Activated naive CD4-positive, alpha-beta T cell treated with anti-CD3 and anti-CD28 coated beads for 36 hours (primary cell): ENCODE measurements around the gene TOX2. TPM values are rescaled to one million over a fixed set of nuclear protein-coding genes. Genes with fewer than 3 reads are reported as not detected.

Experiments
- CTCF ChIA-PET: fragments of 350-600 bp; sonication (Branson Sonifier 250); formaldehyde crosslinking; loops from one replicate; lab custom pipeline; 2021; ENCODE audit warnings: antibody characterized with exemption; lab: Charles Lee
- DNase-seq: peaks from one replicate; pipeline ENCODE4 v3.0.0-alpha.2; 2020
- H3K27ac Mint-ChIP-seq: one replicate; pipeline ENCODE4 v1.8.0; 2021; ENCODE audit warnings: mild to moderate bottlenecking, mixed read lengths
- H3K27me3 Mint-ChIP-seq: one replicate; pipeline ENCODE4 v1.8.0; 2021; ENCODE audit warnings: low read depth, mixed read lengths
- H3K36me3 Mint-ChIP-seq: one replicate; pipeline ENCODE4 v1.8.0; 2021; ENCODE audit warnings: low read depth, mixed read lengths
- H3K4me1 Mint-ChIP-seq: one replicate; pipeline ENCODE4 v1.8.0; 2021; ENCODE audit warnings: low read depth, mixed read lengths
- H3K4me3 Mint-ChIP-seq: one replicate; pipeline ENCODE4 v1.8.0; 2021; ENCODE audit warnings: mild to moderate bottlenecking, moderate library complexity, mixed read lengths
- H3K9me3 Mint-ChIP-seq: one replicate; pipeline ENCODE4 v1.8.0; 2021; ENCODE audit warnings: mixed read lengths
- intact Hi-C: fragments of 100-400 bp; cut with micrococcal nuclease; formaldehyde crosslinking; loops from one replicate; pipeline ENCODE4 v1.15.1; 2023
- total RNA-seq, 2 experiments: library from RNA; stranded (reverse); gene quantifications; one replicate each; pipeline ENCODE4 v1.2.3, GENCODE V29; 2021

The TOX2 gene
- total RNA-seq, 2 experiments from 2014 or later: 1.2 to 1.6 TPM

- Mint-ChIP-seq H3K36me3 (no peaks in the 10 kb centered on the region), H3K9me3 (no peaks in the 10 kb centered on the region), H3K27ac (no peak overlapping the region), H3K4me3 (no peak overlapping the region), H3K4me1 (no peaks in the 10 kb centered on the region), H3K27me3 (peaks cover 11% of the 10 kb centered on the region)
- DNase-seq: peak; percentile 64
- intact Hi-C loops: loop anchor here (1.0 kb wide), 2 partner anchors 36 to 343 kb away; no protein-coding TSS in a partner anchor
- CTCF ChIA-PET: interaction anchor here (0.9 to 1.7 kb wide), 5 partner anchors 12 to 643 kb away, joined by 3 to 5 read pairs (median 4); no protein-coding TSS in a partner anchor
These were observed 178.0 kb downstream of the TOX2 start for GRCh38 chr20:44092551-44093248.

GRCh38 chr20:44093249-44093582 is 178.6 kb downstream of the TOX2 start:
- Mint-ChIP-seq H3K27ac (no peak overlapping the region), H3K9me3 (no peaks in the 10 kb centered on the region), H3K4me3 (no peak overlapping the region), H3K36me3 (no peaks in the 10 kb centered on the region), H3K27me3 (peaks cover 11% of the 10 kb centered on the region), H3K4me1 (no peaks in the 10 kb centered on the region)
- CTCF ChIA-PET: interaction anchor here (0.6 kb wide), 1 partner anchor 345 kb away, joined by 5 read pairs; no protein-coding TSS in a partner anchor
- intact Hi-C loops: loop anchor here (1.0 kb wide), 2 partner anchors 37 to 344 kb away; no protein-coding TSS in a partner anchor
- no peak for DNase-seq

GRCh38 chr20:44095831-44096230 is 181.2 kb downstream of the TOX2 start:
- intact Hi-C loops: no loop called here
- Mint-ChIP-seq H3K4me1 (no peaks in the 10 kb centered on the region), H3K36me3 (no peaks in the 10 kb centered on the region), H3K27me3 (peaks cover 13% of the 10 kb centered on the region), H3K4me3 (no peak overlapping the region), H3K27ac (no peak overlapping the region), H3K9me3 (no peaks in the 10 kb centered on the region)
- no peak for DNase-seq
- CTCF ChIA-PET: no interaction called here

- Mint-ChIP-seq H3K4me1 (no peaks in the 10 kb centered on the region), H3K27ac (no peak overlapping the region), H3K27me3 (peaks cover 18% of the 10 kb centered on the region), H3K4me3 (no peak overlapping the region), H3K36me3 (no peaks in the 10 kb centered on the region), H3K9me3 (peaks cover 1% of the 10 kb centered on the region)
- CTCF ChIA-PET: no interaction called here
- intact Hi-C loops: no loop called here
- no peak for DNase-seq
These were observed 183.0 kb downstream of the TOX2 start for GRCh38 chr20:44097521-44098255.

GRCh38 chr20:44098256-44098630 is 183.6 kb downstream of the TOX2 start:
- Mint-ChIP-seq H3K27ac (no peak overlapping the region), H3K4me3 (no peak overlapping the region), H3K4me1 (no peaks in the 10 kb centered on the region), H3K27me3 (peaks cover 14% of the 10 kb centered on the region), H3K36me3 (no peaks in the 10 kb centered on the region), H3K9me3 (peaks cover 1% of the 10 kb centered on the region)
- CTCF ChIA-PET: no interaction called here
- DNase-seq: no peak
- intact Hi-C loops: no loop called here

GRCh38 chr20:44098657-44099056 is 184.0 kb downstream of the TOX2 start:
- intact Hi-C loops: no loop called here
- H3K4me3 Mint-ChIP-seq: no peak overlapping the region
- DNase-seq: no peak
- CTCF ChIA-PET: no interaction called here
- H3K27ac Mint-ChIP-seq: no peak overlapping the region
- H3K36me3 Mint-ChIP-seq: no peaks in the 10 kb centered on the region
- H3K27me3 Mint-ChIP-seq: peaks cover 18% of the 10 kb centered on the region
- H3K9me3 Mint-ChIP-seq: peaks cover 1% of the 10 kb centered on the region
- no peaks in the 10 kb centered on the region for H3K4me1 Mint-ChIP-seq

- H3K27me3 Mint-ChIP-seq: peaks cover 16% of the 10 kb centered on the region
- CTCF ChIA-PET: interaction anchor here (1.0 kb wide), 1 partner anchor 116 kb away, joined by 5 read pairs; no protein-coding TSS in a partner anchor
- H3K4me3 Mint-ChIP-seq: no peak overlapping the region
These were observed 185.2 kb downstream of the TOX2 start for GRCh38 chr20:44099832-44100231.

GRCh38 chr20:44102582-44102981 is 187.9 kb downstream of the TOX2 start:
- intact Hi-C loops: no loop called here
- Mint-ChIP-seq H3K36me3 (no peaks in the 10 kb centered on the region), H3K4me3 (no peak overlapping the region), H3K4me1 (no peaks in the 10 kb centered on the region), H3K9me3 (peaks cover 9% of the 10 kb centered on the region), H3K27me3 (peaks cover 25% of the 10 kb centered on the region), H3K27ac (no peak overlapping the region)
- CTCF ChIA-PET: no interaction called here
- no peak for DNase-seq

More at GRCh38 chr20:44099832-44100231, 185.2 kb downstream of the TOX2 start:
- peaks cover 1% of the 10 kb centered on the region for H3K9me3 Mint-ChIP-seq
- intact Hi-C loops: no loop called here
- DNase-seq: no peak
- no peaks in the 10 kb centered on the region for H3K36me3 Mint-ChIP-seq
- H3K27ac Mint-ChIP-seq: no peak overlapping the region
- H3K4me1 Mint-ChIP-seq: no peaks in the 10 kb centered on the region

GRCh38 chr20:44104798-44105517 is 190.3 kb downstream of the TOX2 start:
- peaks cover 34% of the 10 kb centered on the region for H3K27me3 Mint-ChIP-seq
- H3K9me3 Mint-ChIP-seq: peaks cover 19% of the 10 kb centered on the region
- CTCF ChIA-PET: no interaction called here
- no peaks in the 10 kb centered on the region for H3K36me3 Mint-ChIP-seq
- H3K4me1 Mint-ChIP-seq: no peaks in the 10 kb centered on the region
- no peak for DNase-seq
- intact Hi-C loops: no loop called here
- no peak overlapping the region for H3K4me3 Mint-ChIP-seq
- no peak overlapping the region for H3K27ac Mint-ChIP-seq

- peaks cover 32% of the 10 kb centered on the region for H3K27me3 Mint-ChIP-seq
These were observed 192.0 kb downstream of the TOX2 start for GRCh38 chr20:44106615-44107014.

GRCh38 chr20:44109951-44110361 is 195.3 kb downstream of the TOX2 start:
- CTCF ChIA-PET: interaction anchor here (1.2 to 1.5 kb wide), 3 partner anchors 8 to 78 kb away, joined by 3 to 5 read pairs (median 4); no protein-coding TSS in a partner anchor
- Mint-ChIP-seq H3K36me3 (no peaks in the 10 kb centered on the region), H3K4me1 (no peaks in the 10 kb centered on the region), H3K27me3 (peaks cover 33% of the 10 kb centered on the region), H3K27ac (no peak overlapping the region), H3K4me3 (no peak overlapping the region), H3K9me3 (peaks cover 18% of the 10 kb centered on the region)
- no peak for DNase-seq
- intact Hi-C loops: no loop called here

More at GRCh38 chr20:44106615-44107014, 192.0 kb downstream of the TOX2 start:
- Mint-ChIP-seq H3K27ac (no peak overlapping the region), H3K9me3 (peaks cover 19% of the 10 kb centered on the region), H3K36me3 (no peaks in the 10 kb centered on the region), H3K4me3 (no peak overlapping the region), H3K4me1 (no peaks in the 10 kb centered on the region)
- DNase-seq: no peak
- CTCF ChIA-PET: no interaction called here
- intact Hi-C loops: no loop called here
